ENCODE results near the gene KBTBD8. TPM values are rescaled to one million over a fixed set of nuclear protein-coding genes. Genes with fewer than 3 reads are reported as not detected.
A peak's percentile ranks its signal among the peaks of the same experiment; 100 is the strongest.

The KBTBD8 gene
- total RNA-seq, 2 experiments from 2014 or later, result 7.1 to 7.7 TPM

DNA sequence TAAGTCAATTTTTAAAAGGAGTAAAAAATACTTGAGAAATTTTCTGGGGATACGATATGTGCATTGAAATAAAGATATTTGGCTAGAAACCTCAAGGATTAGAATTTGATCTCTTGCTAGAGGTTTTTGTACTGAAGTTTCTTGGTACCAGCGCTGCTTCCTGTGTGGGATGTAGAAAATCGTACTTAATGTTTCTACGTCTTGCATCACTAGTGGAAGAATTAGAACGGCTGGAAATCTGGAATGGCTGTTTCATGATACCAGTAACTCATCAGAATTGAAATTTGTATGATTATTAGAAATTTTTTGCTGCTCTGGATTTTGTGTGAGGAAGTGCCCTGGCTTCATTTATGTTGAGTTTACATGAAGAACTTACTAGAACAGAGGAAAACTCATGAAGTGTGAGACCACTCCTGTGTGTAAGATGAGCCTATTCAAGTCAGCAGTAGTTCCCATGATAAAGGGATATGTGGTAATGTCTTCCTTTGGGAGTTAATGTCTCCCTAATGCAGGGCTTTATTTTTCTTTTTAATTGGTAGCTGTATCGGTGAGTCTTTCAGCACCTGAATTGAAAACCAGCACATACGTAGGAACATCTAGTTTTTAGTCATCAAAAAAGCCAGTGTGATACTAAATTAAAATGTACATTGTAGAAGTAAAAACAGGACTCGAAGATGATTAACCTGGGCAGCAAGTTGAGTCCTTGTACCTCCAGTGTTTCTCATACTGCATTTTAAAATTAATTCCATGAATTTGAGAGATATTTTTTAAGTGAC, 3.2 kb downstream of the KBTBD8 start:
- ChIA-PET CTCF (no interaction called here), POLR2A (no interaction called here)
- Mint-ChIP-seq H3K9me3 (no peaks in the 10 kb centered on the region), H3K27me3 (peaks cover 10% of the 10 kb centered on the region), H3K27ac (no peak overlapping the region), H3K4me1 (ENCODE audit: low read depth) (peaks cover 63% of the 10 kb centered on the region), H3K36me3 (ENCODE audit: low read depth) (peaks cover 42% of the 10 kb centered on the region), H3K4me3 (peak overlapping the region; percentile 66)
- H3K9me3 ChIP-seq (ENCODE audit: control insufficient read depth in 1 of 2, insufficient read depth in 1 of 2, low read length in 2 of 2), result no peaks in the 10 kb centered on the region
- DNase-seq (peak in 1 of 14 experiments; percentile 10), ATAC-seq (ENCODE audit: poor library complexity) (no peak)
- H3K36me3 ChIP-seq (ENCODE audit: insufficient read depth, low read length), result peaks cover 14% of the 10 kb centered on the region
- peaks cover 20% of the 10 kb centered on the region for H3K4me1 ChIP-seq (ENCODE audit: insufficient read depth, low read length)
- no peak overlapping the region for H3K4me3 ChIP-seq (ENCODE audit: low read length)
- H3K27me3 ChIP-seq (ENCODE audit: control insufficient read depth in 1 of 2, insufficient read depth in 2 of 2, low read length in 2 of 2), result no peaks in the 10 kb centered on the region
- no peak overlapping the region for H3K27ac ChIP-seq (ENCODE audit: low read depth in 1 of 2, low read length in 2 of 2)
- intact Hi-C loops (cut with DNase I, micrococcal nuclease), result loop anchor here in 1 of 2 experiments (5.0 kb wide), 1 partner anchor 946 kb away; no protein-coding TSS in a partner anchor
- TF ChIP-seq CTCF (IDR thresholded peaks at IDR 0.05), result no peak

DNA sequence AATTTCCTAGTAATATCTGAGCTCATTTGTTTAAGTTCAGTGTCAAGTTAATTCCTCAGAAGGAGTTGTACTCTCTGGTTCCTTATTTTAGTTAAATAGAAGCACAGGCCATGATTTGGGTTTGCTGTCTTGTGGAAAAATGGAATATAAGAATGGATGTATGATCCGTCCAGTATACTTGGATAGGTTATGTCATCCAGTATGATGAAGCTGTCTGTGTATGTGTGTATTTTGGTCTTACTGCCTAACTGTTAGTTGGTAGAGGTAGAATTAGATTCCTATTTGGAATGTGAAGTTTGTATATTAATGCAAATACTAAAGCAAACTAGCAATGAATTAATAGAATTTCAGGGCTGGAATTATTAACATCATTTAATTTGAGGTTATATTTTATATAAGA, 7.9 kb downstream of the KBTBD8 start:
- H3K36me3 Mint-ChIP-seq (ENCODE audit: low read depth), result peaks cover 74% of the 10 kb centered on the region
- H3K9me3 Mint-ChIP-seq, result no peaks in the 10 kb centered on the region
- peaks cover 45% of the 10 kb centered on the region for H3K4me1 Mint-ChIP-seq (ENCODE audit: low read depth)
- Histone ChIP-seq H3K4me3 (ENCODE audit: low read length) (no peak overlapping the region), H3K4me1 (ENCODE audit: insufficient read depth, low read length) (peaks cover 4% of the 10 kb centered on the region), H3K27me3 (ENCODE audit: control insufficient read depth in 1 of 2, insufficient read depth in 2 of 2, low read length in 2 of 2) (no peaks in the 10 kb centered on the region), H3K27ac (ENCODE audit: low read depth in 1 of 2, low read length in 2 of 2) (no peak overlapping the region), H3K36me3 (ENCODE audit: insufficient read depth, low read length) (peaks cover 38% of the 10 kb centered on the region), H3K9me3 (ENCODE audit: control insufficient read depth in 1 of 2, insufficient read depth in 1 of 2, low read length in 2 of 2) (no peaks in the 10 kb centered on the region)
- ATAC-seq (ENCODE audit: poor library complexity) (no peak), DNase-seq (no peak)
- no peak overlapping the region for H3K27ac Mint-ChIP-seq
- ChIA-PET CTCF (interaction anchor here (0.7 to 1.3 kb wide), 2 partner anchors 10 to 34 kb away, joined by 3 to 4 read pairs; no protein-coding TSS in a partner anchor), POLR2A (interaction anchor here (1.1 kb wide), 1 partner anchor 8 kb away, joined by 6 read pairs; the partner anchor contains the start of gene KBTBD8)
- no peak overlapping the region for H3K4me3 Mint-ChIP-seq
- no peak for TF ChIP-seq CTCF (IDR thresholded peaks at IDR 0.05)
- intact Hi-C loops (cut with DNase I, micrococcal nuclease), result no loop called here
- no peaks in the 10 kb centered on the region for H3K27me3 Mint-ChIP-seq

DNA sequence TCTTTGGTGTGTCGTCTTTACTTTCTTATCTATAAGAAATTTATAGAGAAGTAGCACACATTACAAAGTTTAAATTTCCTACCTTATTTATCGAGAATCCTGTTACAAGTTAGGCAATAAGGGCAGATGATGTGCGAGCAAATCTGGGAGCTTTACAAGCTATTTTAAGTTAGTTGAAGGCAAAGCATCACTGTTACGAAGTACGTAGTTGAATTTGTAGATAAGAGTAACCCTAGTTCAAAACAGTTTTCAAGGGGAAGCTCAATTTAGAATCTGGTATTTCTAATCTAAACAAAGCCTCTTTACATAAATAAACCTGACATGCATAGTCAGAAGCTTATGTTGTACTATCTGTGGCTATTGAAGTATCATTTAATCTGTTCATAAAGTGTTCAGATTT, 8.4 kb downstream of the KBTBD8 start:
- CTCF ChIA-PET, result interaction anchor here (1.3 kb wide), 1 partner anchor 9 kb away, joined by 4 read pairs; no protein-coding TSS in a partner anchor

More for the DNA sequence above, 8.4 kb downstream of the KBTBD8 start:
- DNase-seq (no peak), ATAC-seq (ENCODE audit: poor library complexity) (no peak)
- Histone ChIP-seq H3K4me3 (ENCODE audit: low read length) (no peak overlapping the region), H3K27ac (ENCODE audit: low read depth in 1 of 2, low read length in 2 of 2) (no peak overlapping the region), H3K9me3 (ENCODE audit: control insufficient read depth in 1 of 2, insufficient read depth in 1 of 2, low read length in 2 of 2) (no peaks in the 10 kb centered on the region), H3K27me3 (ENCODE audit: control insufficient read depth in 1 of 2, insufficient read depth in 2 of 2, low read length in 2 of 2) (no peaks in the 10 kb centered on the region), H3K36me3 (ENCODE audit: insufficient read depth, low read length) (peaks cover 38% of the 10 kb centered on the region), H3K4me1 (ENCODE audit: insufficient read depth, low read length) (peaks cover 4% of the 10 kb centered on the region)
- Mint-ChIP-seq H3K4me3 (no peak overlapping the region), H3K27me3 (no peaks in the 10 kb centered on the region), H3K9me3 (no peaks in the 10 kb centered on the region), H3K36me3 (ENCODE audit: low read depth) (peaks cover 76% of the 10 kb centered on the region), H3K27ac (no peak overlapping the region), H3K4me1 (ENCODE audit: low read depth) (peaks cover 40% of the 10 kb centered on the region)
- no peak for TF ChIP-seq CTCF (IDR thresholded peaks at IDR 0.05)
- intact Hi-C loops (cut with DNase I, micrococcal nuclease), result no loop called here
- POLR2A ChIA-PET, result interaction anchor here (1.1 kb wide), 1 partner anchor 8 kb away, joined by 6 read pairs; the partner anchor contains the start of gene KBTBD8
